Activated CD4-positive, alpha-beta T cell treated with anti-CD3 and anti-CD28 coated beads for 4 hours (primary cell): ENCODE data around the gene WASHC2A.
A peak's percentile ranks its signal among the peaks of the same experiment; 100 is the strongest.
"Not testable (repeated sequence)": the region's sequence is repeated elsewhere in the genome, so short reads cannot be mapped to it uniquely, and the experiment has no call there.

Source experiments
- DNase-seq, 2 donors: peaks; one replicate each; pipeline ENCODE4 v3.0.0-alpha.2; 2020

WASHC2A gene

GRCh38 chr10:50061548-50061947, 6.2 kb upstream of the WASHC2A start:
- not testable (repeated sequence) for DNase-seq

- DNase-seq: peak in 1 of 2 donors; percentile 4
Measured at GRCh38 chr10:50063100-50063499, 4.7 kb upstream of the WASHC2A start.

- not testable (repeated sequence) for DNase-seq
Measured at GRCh38 chr10:50068352-50068659, 552 bp downstream of the WASHC2A start.

- DNase-seq: not testable (repeated sequence)
Measured at GRCh38 chr10:50075139-50075538, 7.4 kb downstream of the WASHC2A start.

GRCh38 chr10:50075544-50075943, 7.8 kb downstream of the WASHC2A start:
- not testable (repeated sequence) for DNase-seq

GRCh38 chr10:50091304-50091703, 23.6 kb downstream of the WASHC2A start:
- DNase-seq: not testable (repeated sequence)

GRCh38 chr10:50092928-50093327, 25.2 kb downstream of the WASHC2A start:
- not testable (repeated sequence) for DNase-seq

GRCh38 chr10:50094630-50095029, 26.9 kb downstream of the WASHC2A start:
- DNase-seq: not testable (repeated sequence)

GRCh38 chr10:50095402-50095801, 27.6 kb downstream of the WASHC2A start:
- not testable (repeated sequence) for DNase-seq

- not testable (repeated sequence) for DNase-seq
Measured at GRCh38 chr10:50096722-50097121, 29.0 kb downstream of the WASHC2A start.

- DNase-seq: not testable (repeated sequence)
Measured at GRCh38 chr10:50098645-50099044, 30.9 kb downstream of the WASHC2A start.

GRCh38 chr10:50101139-50101582, 33.4 kb downstream of the WASHC2A start:
- DNase-seq: not testable (repeated sequence)

GRCh38 chr10:50101747-50102146, 34.0 kb downstream of the WASHC2A start:
- not testable (repeated sequence) for DNase-seq

GRCh38 chr10:50102267-50102666, 34.5 kb downstream of the WASHC2A start:
- not testable (repeated sequence) for DNase-seq

GRCh38 chr10:50108999-50109698, 41.4 kb downstream of the WASHC2A start:
- DNase-seq: not testable (repeated sequence)

GRCh38 chr10:50112419-50113112, 44.8 kb downstream of the WASHC2A start:
- DNase-seq: not testable (repeated sequence)

GRCh38 chr10:50126765-50127164, 59.0 kb downstream of the WASHC2A start:
- not testable (repeated sequence) for DNase-seq

GRCh38 chr10:50127770-50128292, 60.1 kb downstream of the WASHC2A start:
- not testable (repeated sequence) for DNase-seq

- not testable (repeated sequence) for DNase-seq
Measured at GRCh38 chr10:50131245-50131965, 63.7 kb downstream of the WASHC2A start.

- DNase-seq: not testable (repeated sequence)
Measured at GRCh38 chr10:50132322-50132721, 64.6 kb downstream of the WASHC2A start.

GRCh38 chr10:50132841-50133240, 65.1 kb downstream of the WASHC2A start:
- not testable (repeated sequence) for DNase-seq

- not testable (repeated sequence) for DNase-seq
Measured at GRCh38 chr10:50143512-50144174, 75.9 kb downstream of the WASHC2A start.

GRCh38 chr10:50145575-50145974, 77.8 kb downstream of the WASHC2A start:
- DNase-seq: not testable (repeated sequence)
